Activated CD4-positive, alpha-beta T cell treated with anti-CD3 and anti-CD28 coated beads, Interleukin-2, Interleukin-6, amounts not matched to agents 100 ng/mL and 50 ng/mL, durations not matched to agents 16 hours and 8 hours (primary cell): ENCODE data around the gene SULT2B1.
"Not testable (repeated sequence)": the region's sequence is repeated elsewhere in the genome, so short reads cannot be mapped to it uniquely, and the experiment has no call there.

Source experiments
- DNase-seq: peaks from one replicate; pipeline ENCODE4 v3.0.0-alpha.2; 2020

SULT2B1 gene

GRCh38 chr19:48551437-48552302 lies at the start of gene SULT2B1:
Gene SULT2B1 (plus strand): TSS chr19:48552172. CDS start chr19:48552253, 81 bp downstream.
- no peak for DNase-seq

GRCh38 chr19:48502350-48503018 lies 49.5 kb upstream of the SULT2B1 start:
- no peak for DNase-seq

DNA sequence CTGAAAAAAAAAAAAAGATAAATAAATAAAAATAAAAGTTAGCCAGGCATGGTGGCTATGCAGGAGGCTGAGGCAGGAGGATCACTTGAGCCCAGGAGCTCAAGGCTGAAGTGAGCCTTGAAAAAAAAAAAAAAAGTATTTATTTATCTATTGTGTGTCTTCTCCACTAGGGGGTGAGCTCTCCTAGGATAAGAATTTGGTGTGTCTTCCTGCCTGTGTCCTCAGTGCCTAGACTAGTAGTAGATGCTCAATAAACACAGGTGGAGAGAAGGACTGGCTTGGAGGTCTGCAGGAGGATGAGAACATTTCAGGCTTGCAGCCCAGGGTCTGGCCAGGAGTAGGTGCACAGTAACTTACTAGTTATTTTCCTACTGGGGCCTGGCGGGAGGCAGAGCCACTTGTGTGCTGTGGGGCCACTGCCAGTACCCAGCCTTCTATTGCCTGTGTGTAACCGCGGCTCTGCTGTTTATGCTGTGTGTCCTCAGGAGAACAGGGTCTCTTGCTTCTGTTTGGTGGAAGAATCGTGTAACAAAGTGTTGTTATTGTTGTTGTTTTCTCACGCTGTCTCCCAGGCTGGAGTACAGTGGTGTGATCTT lies 45.7 kb upstream of the SULT2B1 start:
- DNase-seq, result peak; percentile 66

- no peak for DNase-seq
Measured at GRCh38 chr19:48507911-48508439, 44.0 kb upstream of the SULT2B1 start.

- DNase-seq, result no peak
Measured at GRCh38 chr19:48508729-48509411, 43.1 kb upstream of the SULT2B1 start.

- DNase-seq, result no peak
Measured at GRCh38 chr19:48509467-48510194, 42.3 kb upstream of the SULT2B1 start.

DNA sequence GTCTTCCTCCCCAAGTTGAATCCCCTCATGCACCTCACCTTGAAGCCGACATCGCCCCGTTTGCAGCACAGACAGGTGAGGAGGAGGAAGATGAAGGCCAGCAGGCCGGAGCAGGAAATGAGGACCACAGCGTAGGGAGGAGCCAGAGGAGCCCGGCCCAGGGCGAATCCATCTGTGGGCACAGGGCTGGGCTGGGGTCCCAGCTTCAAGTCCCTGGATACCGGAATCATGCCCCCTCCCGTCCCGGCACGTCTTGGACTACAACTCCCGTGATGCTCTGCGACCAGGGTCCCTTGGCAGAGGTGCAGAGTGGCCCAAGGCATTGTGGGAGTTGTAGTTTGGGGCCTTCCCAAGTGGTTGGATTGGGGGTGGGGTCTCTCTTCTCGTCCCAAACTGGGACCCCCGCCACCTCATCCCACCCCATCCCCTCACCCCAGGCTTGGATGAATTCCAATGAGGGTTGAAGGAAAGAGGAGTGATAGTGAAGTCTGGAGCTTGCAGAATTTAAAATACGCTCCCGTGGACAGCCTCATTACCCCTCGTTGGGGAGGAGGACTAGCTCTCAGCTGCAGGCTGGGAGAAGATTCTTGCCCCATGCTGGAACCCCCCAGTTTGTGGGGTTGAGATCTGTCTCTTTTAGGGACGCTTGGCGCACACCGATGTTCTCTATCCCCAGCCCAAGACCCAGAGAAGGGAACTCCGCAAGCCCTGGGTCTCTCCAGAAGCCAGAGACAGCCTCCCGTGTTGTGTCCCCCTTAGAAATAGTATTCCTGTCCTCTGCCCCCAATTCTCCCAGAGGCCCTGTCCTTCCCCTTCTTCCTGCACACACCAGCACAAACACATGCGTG lies 41.3 kb upstream of the SULT2B1 start:
- DNase-seq, result peak; percentile 81

GRCh38 chr19:48511321-48511731 lies 40.6 kb upstream of the SULT2B1 start:
- DNase-seq, result no peak

DNA sequence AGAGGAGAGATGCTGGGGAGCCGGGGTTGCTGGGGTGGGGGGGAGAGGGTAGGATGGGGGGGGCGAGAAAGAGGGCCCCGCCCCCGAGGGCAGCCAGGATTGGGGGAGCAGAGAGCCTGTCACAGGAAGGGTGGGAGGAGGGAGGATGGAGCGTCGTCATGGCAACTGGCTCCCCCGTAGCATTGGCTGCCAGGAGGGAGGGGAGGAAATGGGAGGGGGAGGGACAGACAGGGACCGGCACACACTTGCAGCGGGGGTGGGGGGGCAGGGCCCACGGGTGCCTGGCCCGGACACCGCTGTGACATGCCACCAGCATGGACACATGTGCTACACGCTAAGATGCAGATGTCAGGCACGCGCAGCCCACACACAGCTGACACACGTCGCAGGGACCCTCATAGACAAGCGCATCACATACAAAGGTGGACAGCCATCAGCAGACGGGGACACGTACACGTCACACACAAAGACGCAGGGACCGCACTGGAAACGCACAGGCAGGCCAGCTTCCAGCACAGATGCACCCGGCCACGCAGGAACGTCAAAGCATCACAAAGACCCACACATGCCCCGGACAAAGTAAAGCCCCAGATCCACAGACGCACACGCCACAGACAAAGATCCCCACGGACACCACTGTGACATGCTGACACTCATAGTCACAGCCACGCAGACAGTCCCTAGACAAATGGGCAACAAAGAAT lies 40.0 kb upstream of the SULT2B1 start, which contains the start of gene LMTK3:
Gene LMTK3 (minus strand): TSS at position 36 of the 704 bp plus-strand sequence. CDS start 259 bp downstream, outside the sequence.
- DNase-seq, result peak; percentile 77

DNA sequence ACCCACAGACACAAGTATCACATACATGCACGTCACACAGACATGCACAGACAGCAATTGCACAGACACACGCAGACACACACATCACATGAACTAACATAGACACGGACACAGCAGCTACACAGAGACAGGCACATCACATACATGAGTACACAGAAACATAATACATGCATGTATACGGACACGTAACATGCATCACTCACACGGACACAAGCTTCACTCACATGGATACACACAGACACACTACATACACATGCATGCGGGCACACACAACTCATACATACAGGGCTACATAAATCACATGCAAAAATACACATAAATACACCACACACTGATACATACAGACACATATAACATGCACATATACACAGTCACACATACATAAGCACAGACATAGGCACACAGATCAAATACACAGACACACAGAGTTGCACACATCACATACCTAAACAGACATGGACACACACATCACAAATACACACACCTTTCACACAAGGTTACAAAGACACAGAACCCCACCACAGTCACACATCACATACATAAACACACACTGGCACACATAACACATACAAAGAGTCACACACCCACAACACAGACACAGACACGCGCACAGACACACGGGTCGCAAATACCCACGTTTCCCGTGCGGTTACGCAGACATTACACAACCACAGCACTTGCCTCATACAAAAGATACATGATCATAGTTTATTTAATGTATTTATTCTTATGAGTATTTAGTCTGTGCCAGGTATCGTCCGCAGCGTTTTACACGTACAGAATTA lies 39.3 kb upstream of the SULT2B1 start:
- no peak for DNase-seq

DNA sequence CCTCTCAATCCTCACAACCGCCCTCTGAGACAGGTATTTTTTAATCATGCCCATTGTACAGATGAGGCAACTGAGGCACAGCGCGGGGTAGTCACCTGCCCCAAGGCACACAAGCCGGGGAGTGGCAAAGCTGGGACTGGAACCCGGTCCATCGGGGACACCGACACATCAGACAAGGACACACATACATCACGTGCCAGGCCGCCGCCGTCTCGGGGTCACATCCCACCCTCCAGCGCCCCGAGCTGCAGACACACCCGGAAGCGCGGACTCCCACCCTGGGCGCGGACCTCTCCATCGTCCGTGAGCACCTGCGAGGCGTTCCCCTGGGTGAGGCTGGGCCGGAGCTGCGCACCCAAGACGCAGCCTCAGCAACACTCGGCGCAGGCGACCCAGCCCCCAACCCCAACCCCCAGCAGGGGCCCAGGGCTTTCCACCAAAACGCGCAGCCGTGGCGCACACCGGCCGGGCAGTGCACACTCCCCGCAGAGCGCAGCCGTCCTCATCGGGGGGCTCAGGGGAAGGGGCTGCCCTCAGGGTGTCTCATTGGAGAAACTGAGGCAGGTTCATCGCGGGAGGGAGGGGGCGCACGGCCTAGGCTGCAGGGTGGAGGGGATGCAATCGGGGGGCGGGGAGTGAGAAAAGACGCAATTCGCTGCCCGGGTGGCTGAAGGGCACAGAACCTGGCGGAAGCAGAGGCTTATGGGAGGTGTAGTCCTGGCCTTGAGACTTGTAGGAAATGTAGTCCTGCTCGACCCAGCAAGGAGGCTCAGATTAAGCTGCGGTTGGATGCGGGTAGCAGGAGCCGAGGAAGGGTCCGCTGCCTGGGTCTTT lies 38.5 kb upstream of the SULT2B1 start:
- DNase-seq, result peak; percentile 86

GRCh38 chr19:48514123-48514458 lies 37.9 kb upstream of the SULT2B1 start:
- DNase-seq, result no peak

GRCh38 chr19:48516536-48516935 lies 35.4 kb upstream of the SULT2B1 start:
- DNase-seq, result no peak

DNA sequence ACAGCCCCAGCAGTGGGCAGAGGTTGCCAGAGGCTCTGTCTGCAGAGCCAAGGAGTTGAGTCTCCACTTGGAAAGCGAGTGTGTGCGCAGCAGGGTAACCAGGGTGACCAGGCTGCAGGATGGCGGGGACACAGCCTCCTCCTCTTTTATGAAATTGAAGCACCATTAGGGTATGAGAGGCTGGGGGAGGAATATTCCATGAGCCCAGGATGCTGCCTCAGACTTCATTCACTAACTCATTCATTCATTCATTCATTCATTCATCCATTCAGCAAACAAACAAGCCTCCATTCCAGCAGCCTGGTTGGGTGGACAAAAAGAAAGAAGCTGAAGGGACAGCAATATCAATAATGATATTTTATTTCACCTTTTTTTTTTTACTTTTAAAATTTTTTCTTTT lies 33.8 kb upstream of the SULT2B1 start:
- no peak for DNase-seq

DNA sequence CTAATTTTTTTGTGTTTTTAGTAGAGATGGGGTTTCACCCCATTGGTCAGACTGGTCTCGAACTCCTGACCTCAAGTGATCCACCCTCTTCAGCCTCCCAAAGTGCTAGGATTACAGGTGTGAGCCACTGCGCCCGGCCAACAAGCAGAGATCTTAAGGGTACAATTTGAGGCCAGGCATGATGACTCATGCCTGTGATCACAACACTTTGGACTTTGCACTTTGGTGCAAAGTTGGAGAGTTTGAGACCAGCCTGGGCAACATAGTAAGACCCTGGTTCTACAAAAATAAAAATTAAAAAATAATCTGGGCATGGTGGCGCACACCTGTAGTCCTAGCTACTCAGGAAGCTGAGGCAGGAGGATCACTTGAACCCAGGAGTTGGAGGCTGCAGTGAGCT lies 32.5 kb upstream of the SULT2B1 start:
- DNase-seq, result not testable (repeated sequence)

GRCh38 chr19:48520134-48520533 lies 31.8 kb upstream of the SULT2B1 start:
- no peak for DNase-seq

GRCh38 chr19:48524221-48524620 lies 27.8 kb upstream of the SULT2B1 start:
- no peak for DNase-seq

- DNase-seq, result no peak
Measured at GRCh38 chr19:48524732-48525131, 27.2 kb upstream of the SULT2B1 start.

DNA sequence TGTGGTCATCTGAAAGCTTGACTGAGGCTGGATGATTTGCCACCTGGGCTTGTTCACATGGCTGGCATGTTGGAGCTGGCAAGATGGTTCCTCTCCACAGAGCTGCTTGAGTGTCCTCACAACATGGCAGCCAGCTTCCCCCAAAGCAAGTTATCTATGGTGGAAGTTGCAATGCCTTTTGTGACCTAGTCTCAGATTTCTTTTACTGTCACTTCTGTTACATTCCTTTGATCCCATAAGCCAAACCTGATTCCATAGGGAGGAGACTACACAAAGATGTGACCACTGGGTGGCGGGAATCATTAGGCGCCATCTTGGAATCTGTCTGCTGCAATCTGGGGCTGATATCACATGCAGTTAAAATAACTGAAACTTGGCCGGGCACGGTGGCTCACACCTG lies 22.8 kb upstream of the SULT2B1 start:
- no peak for DNase-seq
